ENCODE data around the gene DOCK9.

DOCK9 gene

DNA sequence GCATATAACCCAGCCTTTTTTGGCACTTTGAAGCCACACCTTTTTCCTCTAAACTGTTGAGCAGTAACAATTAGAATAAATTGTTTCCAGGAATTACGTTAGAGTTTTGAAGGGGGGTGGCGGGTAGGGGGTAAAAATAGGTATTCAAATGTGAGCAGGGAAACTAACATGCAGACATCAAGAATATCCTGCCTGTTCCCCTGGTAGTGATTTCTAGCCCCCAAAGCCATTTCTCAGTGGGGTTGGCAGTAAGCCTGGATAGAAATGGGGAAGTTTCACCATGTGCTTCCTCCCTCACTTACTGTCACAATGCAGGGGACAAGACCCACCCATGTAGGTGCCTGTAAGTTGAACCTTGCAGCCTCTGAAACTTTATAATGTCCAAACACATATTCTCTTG is 3.8 kb downstream of the DOCK9 start:
- no peak for DNase-seq

DNA sequence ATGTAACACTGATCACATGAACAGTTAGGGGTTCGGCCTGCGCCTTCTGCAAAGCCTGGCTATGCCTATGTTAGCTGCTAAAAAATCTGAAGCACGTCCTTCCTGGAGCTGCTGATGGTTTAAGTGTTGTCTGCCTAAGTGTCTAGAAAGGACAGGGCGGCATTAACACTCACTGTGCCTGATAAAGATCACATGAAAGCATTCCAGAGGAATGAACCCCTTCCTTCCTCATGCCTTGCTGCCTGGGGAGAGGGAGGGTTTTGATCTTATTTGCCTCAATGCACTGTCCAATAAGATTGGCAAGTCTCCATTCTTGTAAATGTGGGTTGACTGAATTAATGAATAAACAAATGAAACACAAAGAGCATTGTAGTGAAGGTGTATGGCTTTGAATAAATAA is 5.2 kb downstream of the DOCK9 start:
- peak; percentile 93 for DNase-seq

DNA sequence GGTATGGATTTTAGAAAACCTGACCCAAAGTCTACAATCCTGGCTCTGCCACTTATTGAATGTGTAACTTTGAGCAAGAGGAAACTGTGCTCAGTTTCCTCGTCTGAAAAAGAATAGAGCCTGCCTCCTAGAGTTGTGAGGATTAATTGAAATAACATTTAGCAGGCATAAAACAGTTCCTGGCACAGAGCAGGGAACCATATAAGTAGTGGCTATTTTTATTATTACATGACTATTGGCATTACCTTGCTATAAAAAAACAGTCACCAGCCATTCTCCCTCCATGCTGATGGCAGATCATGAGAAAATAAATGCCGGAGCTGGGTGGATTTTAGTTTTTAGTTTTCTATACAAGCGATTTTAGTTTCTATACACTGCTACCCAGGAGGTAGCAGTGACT is 5.8 kb downstream of the DOCK9 start:
- no peak for DNase-seq

DNA sequence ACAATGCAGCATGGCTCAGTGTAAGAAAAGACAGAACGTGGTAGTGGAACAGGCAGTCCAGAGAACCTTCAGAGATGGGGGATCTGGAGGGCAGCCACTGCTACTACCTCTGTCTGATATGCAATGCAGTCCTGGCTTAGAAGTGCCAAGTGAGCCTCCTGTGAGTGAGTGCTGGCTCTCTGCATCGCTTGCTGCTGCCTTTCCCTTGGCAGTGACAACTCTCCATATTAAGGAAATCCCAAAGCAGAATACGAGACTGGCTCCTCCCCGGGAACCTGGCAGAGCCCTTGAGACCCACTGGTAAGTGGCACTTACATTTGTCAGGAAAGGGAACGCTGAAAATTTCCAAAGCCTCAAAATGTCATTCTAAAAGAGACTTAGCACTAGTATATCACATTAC is 7.5 kb downstream of the DOCK9 start:
- no peak for DNase-seq

DNA sequence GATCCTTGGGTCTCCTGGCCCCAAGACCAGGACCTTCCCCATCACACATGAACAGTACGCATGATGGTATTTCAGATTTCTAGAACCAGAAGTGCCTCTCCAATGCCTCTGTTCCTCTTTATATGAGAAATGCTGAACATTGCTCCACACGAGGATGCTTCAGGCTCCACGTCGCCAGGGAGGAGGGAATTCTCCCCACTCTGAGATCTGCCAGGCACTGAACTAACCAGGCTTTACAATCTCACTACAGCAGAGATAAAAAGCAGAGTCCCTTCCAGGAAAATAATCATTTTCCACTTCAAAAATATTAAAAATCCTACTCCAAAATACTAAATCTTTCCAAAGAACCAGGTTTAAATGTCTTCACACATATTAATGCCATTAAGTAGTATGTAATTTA is 10.4 kb downstream of the DOCK9 start:
- DNase-seq = no peak

DNA sequence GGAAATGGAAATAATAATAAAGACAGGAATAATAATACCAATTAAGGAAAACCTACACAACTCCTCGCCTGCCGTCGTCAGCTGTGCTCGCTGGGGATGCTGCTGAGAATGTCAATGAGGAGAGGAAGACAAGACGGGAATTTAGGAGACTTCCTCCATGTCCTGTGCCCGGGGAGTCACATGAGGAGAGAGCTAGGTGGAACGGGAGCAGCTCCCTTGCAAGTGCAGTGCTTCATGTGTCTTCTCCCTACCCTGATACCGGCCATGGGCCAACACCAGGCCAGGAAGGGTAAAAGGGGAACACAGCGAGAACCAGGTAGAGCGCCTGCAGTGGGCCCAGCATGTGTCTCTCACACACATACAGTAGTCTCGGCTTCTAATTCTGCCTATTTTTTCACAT is 11.8 kb downstream of the DOCK9 start:
- no peak for DNase-seq

DNA sequence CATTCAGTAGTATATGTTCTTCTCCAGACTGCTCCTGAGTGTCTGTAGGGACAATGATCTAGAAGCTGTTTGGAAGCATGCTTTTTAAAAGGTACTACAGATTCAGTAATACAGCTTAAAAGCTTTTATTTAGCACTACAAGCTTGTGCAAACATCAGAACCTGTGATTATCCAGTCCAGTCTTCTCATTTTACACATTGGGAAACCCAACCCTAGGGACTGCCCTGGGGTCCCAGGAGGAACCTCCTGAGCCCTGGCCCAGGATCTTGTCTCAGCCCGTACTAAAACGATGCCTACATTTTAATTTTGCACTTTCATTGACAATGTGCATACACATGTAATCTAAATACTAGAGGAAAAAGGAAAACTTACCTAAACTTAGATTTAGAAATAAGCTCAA is 12.5 kb downstream of the DOCK9 start:
- DNase-seq = no peak

DNA sequence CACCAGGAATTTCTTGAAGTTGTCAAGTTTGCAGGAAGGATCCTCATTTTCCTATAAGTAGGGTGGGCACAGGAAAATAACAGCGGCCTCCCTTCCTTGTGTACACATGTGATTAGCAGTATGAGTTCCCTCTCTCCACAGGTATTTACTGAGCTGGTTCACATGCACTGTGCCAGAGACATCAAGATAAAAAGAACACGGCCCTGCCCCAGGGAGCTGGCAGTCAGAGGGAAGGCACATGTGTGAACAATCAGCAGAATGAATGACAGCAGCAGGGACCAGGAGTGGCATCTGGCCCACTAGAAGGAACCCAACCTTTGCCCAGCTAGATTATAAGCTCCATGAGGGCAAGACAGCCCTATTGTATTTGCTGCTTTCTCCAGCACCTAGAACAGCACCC is 13.9 kb downstream of the DOCK9 start:
- DNase-seq = no peak

DNA sequence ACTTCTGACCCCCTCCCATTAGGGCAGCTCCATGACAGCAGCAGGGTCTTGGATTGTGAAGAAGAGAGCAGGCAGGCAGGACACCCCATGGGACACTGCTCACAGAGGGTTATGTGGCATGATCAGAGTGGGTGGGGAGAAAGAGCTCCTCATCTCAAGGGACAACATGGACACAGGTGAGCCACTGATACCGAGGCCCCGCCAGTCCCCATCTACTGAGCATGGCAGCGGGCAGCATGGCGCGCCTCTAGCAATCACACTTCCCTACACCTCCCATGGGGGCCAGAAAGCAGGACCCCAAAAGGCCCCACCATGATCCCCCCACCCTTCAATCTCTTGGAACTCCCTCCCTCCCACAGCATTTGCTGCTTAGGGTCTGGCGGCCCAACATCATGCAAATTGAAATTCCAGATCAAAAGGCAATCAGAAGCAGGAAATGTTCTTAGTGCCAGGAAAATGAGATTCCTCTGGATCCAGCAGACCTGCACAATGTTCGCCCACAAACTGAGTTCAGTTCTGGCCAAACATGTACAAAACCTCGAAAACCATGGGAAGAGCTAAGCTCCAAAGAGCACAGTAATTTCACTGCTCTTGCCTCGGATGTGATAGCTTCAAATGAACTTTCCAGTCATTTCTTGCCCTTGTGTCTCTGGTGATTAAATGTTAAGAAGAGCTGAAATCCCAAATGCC is 14.8 kb downstream of the DOCK9 start:
- no peak for DNase-seq

DNA sequence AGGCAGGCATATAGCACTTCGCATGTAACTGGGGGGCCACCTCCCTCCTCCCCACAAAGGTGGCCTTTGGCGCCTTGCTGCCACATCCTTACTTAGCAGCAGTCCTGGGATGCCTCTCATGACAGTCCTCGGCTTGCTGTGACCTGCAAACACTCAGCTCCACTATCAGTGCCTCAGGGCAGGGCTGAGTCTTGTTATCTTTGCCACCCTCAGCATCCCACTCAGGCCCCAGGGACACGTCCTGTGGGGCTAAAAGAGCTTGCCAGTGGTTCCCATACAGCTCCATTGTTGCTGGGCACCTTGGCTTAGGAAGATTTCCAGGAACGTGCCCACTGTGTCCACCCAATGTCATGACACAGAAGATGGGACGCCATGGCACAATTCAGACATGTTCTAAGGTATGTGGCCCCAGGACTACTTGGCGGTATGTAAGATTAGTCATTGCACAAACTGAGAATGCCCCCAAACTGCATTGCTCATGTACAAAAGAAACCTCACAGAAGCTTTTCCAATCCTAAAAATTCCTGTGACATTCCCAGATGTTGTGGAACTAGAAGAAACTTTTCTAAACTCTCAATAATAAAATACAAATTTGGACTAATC is 16.3 kb downstream of the DOCK9 start:
- DNase-seq = peak; percentile 57

DNA sequence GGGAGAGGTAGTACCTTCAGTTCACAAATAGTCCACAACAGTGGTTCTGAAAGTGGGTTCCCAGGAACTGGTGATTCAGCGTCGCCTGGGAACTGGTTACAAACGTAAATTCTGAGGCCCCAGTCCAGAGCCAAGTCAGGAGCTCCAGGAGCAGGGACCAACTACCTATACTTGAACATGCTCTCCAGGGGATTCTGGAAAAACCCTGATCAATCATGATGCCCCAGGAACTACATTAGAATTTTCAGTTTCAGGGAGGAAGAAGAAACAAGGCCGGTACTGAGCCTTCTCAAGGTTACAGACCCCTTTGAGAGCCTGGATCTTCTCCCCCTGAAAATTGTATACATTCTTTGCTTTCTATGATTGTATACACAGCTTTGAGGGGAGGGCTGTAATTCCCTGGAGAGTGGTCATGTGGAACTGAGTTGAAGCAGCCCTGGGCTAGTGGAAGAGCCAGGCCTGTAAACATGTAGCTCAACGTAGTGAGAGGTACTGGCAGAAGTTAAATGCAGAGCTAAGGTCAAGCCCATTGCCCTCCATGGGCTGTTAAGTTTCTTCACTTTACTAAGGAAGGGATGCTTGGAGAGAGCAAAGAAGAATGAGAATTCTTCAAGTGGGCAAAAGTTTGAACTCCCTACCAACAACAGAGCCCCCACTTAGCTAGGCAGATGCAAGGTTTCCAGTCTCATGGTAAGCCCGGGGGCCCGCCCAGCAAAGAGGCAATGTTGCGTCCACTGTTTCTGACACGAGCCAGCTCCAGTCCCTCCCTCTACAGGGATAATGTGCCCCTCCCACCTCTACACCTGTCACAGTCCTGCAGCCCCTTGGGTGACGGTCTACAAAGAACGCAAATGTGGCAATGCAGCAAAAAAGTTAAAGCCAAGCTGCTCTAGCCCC is 17.0 kb downstream of the DOCK9 start:
- no peak for DNase-seq

DNA sequence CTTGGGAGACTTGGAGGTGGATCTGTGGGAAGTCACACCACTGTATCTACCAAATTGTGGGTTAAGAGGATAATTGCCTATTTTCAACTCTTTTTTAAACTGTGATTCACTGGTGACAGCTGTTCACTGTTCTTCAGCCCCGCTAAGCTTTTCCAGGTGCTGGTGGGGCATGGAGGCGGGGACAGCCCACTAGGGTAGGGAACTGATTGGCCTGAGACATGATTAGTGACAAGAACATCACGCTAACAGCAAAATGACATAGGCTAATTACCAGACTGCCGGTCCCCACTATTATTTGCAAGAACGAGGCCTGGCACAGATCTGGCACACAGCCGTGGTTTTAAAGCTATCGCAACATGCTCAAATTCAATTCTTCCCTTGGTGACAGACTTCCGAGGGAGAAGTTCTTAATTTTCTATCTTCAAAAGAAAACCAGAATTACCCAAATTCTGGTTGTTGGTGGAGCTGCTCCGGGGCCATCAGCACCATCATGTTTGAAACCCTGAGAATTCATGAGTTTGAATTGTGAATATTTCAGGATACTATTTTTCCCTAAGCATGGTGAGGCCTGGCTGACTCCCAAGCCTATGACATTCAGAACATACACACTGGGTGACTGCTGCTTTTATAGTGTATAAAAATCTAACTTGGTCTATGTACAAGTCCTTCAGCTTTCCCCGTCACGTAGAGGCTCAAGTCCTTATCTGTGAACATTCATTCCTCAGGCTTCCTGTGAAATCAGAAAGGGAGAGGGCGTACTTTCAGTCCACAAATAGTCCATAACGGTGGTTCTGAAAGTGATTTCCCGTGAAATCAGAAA is 17.9 kb downstream of the DOCK9 start:
- no peak for DNase-seq

DNA sequence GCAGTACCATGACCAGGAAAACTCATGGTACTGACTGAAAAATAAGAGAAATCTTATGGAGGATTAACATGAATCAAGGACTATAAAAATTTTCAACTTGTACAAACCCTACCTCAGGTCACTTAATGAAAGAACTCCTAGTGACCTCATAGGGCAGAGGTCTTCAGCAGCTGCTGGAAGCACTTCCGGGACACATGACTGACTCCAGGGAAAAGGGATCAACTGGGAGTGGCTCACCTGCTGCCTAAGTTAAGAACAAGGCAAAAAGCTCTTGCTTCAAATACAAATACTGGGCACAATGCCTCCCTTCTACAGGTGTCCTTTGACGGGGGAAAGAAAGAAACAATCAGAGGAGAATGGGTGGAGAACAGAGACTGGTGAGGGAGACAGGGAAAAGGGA is 18.6 kb downstream of the DOCK9 start:
- no peak for DNase-seq

DNA sequence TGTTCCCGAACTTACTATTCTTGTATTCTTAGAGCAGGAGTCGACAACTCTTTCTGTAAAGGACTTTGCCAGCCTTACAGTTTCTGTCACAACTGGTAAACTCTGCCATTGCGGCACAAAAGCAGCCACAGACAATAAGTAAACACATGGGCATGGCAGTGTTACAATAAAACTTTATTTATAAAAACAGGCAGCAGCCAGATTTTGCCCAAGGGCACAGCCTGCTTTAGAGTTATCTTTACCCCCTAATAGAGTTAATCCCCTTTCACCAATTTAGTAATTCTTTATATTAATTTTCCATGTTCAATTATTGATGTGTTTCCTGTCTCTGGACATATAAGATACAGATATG is 19.4 kb downstream of the DOCK9 start:
- DNase-seq = no peak

DNA sequence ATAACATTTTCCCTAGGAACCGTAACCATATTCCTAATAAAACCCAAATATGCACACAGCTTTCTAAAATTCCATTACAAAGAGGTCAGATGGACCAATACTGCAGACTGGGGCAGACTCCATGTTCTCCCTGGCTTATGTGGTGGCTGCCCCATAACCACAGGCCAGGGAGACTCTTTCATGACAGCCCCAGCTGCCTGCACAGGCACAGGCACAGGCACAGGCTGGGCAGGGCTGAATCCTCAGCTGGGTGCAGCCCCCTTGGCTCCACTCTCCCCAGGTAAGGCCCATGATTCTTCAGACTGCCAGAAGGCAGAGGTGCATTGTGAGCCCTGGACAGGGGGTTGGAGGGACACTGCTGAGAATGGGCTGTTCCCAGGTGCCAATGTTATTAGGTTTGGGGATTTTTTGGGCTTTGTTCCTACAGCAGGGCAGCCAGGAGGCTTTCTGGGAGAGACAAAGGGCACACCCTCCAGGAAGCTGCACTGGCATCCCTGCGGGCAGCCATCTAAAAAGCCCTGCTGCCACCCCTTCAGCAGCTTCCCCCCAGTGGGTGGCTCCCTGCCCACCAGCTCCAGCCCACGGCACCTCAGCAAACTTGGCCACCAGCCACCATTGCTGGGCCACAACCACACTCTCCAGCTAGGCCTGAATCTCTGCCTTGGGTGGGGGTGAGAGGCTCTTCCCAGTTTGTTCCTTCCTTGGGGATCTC is 20.0 kb downstream of the DOCK9 start:
- DNase-seq = no peak

DNA sequence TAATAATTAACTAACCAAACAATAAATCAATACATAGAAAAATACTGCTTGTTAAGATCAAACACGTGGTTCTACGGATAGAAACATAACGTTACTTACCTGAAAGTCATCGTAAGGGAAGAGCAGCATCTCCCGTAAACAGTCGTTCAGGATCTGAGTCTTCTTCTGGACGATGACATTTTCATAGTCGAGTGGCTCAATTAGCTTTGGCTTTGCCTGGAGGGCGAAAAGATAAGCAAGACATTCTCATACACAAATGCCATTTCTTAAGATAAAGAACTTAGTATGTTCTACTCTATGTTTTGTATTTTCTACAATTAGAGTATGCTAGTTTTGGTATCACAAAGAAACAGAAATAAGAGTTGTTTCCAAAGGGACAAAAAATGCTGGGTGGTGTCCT is 22.5 kb downstream of the DOCK9 start:
- no peak for DNase-seq

DNA sequence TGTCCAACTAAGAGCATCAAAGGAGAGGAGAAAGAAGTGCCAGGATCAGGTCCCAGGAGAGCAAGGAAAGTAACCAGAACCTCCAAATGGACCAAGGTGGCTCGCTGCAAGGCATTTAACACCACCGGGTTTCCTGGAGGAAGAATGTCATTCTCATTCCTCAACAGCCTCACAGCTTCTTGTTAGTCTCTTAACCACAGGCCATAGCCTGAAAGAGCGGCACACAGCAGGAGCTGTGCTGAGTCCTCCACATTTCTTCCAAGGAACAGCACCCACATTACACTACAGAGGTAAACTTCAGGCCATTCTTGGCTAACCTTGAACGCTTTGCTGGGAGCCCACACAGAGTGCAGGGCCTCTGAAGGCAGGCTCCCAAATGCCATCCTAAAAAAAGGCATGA is 23.6 kb downstream of the DOCK9 start:
- DNase-seq = no peak

DNA sequence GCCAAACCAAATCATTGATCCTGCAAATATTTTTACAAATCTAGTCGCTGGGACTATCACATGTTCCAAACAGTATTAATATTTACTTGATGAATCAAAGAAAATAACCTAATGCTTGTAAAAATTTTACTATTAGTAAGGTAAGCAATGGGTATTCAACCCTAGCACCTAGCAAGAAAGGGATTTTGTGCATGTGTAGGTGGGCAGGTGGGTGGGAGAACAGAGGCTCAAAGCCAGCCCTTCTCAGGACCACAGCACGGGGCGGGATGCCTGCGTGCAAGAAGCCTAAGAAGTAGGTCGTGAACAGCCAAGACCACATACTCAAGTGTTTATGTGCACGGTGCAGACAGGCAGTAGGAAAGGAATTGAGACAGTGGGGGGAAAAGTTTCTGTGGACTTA is 26.6 kb downstream of the DOCK9 start:
- DNase-seq = no peak

DNA sequence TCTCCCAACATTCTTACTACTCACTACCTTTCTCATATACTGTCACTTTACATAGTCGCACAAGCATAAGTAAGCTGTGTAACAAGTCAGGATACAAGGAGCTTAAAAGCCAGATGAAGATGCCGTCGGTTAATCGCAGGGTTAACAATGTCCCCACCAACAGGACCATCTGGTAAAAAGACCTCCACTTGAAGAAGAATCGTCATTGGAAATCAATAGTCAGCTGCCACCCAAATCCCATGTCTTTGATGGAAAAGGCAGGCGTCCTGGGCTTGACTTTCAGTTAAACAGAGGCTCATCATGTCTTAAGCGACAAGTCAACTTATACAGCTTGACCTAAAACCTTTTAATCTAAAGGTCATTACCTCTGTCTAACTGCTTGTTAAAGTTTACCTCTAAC is 27.2 kb downstream of the DOCK9 start:
- no peak for DNase-seq

DNA sequence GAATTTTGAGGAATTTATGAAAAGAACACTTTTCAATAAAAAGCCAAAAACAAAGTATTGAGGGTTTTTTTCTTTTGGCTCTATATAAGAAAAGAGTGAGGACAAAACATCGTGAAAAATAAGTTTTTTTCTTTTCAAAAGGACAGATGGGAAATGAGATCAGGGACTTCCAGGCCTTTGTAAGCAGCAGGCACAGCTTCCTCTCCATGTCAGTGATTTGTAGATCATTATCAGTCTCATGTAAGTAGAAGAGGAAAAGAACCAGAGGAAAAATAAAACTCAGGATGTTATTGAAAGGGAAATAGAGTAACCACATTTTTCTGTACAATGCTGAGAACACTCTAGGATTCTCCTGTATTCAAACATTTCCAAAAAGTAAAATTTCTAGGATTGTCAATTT is 29.9 kb downstream of the DOCK9 start:
- no peak for DNase-seq

DNA sequence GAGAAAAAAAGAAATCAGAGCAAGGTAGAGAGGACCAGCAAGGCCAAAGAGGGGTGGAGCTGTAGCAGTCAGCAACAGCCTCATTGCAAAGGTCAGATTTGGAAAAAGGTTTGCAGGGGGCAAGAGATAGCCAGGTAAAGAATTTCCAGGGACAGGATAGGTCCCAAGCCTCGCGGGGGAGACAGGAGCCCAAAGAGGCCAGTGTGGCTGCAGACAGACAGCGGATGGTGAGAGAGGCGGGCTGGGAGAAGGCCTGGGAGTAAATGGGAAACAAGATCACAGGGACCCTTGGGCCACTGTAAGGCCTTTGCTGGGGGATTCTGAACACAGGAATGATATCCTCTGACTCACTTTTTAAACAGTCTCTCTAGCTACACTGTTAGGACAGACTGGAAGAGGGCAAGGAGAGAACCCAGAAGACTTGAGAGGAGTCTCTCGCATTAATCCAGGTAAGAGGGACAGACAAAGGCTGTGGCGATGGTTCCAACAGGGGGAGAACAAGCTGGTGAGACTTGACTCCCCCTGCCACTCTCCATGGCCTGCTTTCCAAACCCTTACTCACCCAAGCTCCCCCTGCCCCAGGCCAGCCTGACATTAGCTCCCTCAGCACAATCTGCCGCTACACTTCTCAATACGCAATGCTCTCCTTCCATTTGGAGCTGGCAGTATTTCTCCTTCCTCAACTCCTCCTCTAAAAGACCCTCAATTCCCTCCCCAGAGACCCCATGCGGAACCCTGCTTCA is 31.8 kb downstream of the DOCK9 start:
- no peak for DNase-seq

DNA sequence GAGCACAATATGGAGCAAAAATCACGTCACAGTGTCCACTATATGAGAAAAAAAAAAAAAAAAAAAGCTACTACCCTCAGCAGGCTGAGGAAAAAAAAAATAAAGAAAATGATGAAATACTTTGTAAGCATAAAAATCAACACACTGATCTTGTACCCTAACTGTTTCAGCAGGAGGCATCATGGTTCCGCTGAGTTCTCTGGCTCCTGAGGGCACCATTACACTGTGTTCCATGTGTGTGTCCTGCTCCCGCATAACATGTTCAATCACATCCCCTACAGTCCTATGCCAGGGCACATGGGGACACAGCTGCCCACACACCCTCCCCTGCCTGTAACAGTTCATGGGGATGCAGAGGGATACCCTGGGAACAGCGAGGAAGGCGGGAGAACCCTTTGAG is 33.5 kb downstream of the DOCK9 start:
- DNase-seq = no peak
